RCC 7860 (cell line): Measurements from ENCODE around the gene NLRP7.
"Not testable (repeated sequence)": the region's sequence is repeated elsewhere in the genome, so short reads cannot be mapped to it uniquely, and the experiment has no call there.

Experiments
- DNase-seq: peaks from one replicate; pipeline ENCODE4 v3.0.0-alpha.2; 2015; ENCODE audit warnings: low spot score
- FAIRE-seq: peaks from 2 replicates; lab custom pipeline; 2012; peaks lifted over from hg19 to GRCh38; lab: Jason Lieb, UNC

The NLRP7 gene

DNA sequence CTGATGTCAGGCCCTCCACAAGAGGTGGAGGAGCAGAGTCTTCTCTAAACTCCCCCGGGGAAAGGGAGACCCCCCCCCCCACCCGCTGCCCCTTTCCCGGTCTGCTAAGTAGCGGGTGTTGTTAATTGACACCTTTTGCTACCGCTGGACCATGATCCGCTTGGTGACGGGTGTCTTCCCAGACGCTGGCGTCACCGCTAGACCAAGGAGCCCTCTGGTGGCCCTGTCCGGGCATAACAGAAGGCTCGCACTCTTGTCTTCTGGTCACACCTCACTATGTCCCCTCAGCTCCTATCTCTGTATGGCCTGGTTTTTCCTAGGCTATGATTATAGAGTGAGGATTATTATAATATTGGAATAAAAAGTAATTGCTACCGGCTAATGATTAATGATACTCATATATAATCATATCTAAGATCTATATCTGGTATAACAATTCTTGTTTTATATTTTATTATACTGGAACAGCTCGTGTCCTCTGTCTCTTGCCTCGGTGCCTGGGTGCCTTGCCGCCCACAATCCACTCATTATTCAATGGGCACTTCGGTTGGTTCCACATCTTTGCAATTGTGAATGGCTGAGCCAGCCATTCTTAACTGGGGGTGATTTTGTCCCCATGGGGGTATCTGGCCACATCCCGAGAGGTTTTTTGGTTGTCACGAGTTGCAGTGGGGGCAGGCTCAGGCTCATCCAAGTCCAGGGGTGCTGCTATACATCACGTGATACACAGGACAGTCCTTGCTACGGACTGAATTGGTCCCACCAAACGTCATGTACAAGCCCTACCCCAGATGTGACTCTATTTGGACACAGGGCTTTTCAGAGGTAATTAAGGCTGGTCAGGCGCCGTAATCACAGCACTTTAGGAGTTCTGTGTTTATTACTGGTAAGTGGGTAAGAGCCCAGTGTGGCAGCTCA is 27.4 kb downstream of the NLRP7 start:
- not testable (repeated sequence) for DNase-seq, FAIRE-seq

DNA sequence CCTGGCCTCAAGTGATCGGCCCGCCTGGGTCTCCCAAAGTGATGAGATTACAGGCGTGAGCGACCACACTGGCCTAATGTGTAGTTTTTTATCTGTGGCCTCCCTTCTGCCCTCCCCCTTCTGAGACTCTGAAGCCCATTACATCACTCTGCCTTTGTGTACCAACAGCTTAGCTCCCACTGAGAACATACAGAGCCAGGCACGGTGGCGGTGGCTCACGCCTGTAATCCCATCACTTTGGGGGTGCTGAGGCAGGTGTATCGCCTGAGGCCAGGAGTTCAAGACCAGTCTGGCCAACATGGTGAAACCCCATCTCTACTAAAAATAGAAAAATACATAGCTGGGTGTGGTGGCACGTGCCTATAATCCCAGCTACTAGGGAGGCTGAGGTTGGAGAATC is 28.8 kb downstream of the NLRP7 start:
- no peak for FAIRE-seq

DNA sequence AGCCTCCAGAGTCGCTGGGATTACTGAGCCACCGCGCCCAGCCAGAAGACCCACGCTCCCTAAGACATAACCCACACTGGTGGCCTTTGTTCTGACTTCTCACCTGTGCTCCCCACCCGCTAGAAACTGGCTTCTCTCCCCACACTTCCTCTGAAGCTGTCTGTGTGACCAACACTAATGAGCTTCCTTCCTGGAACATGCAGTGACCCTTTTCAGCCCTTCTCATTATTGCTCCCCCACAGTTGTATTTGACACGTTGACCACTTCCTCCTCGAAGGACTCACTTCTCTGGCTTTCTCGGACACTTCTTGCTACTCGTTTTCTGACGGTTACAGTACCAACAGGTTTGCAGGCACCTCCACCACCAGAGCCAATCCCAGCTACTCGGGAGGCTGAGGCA is 30.5 kb downstream of the NLRP7 start:
- no peak for FAIRE-seq
- no peak for DNase-seq

More for the DNA sequence above, 28.8 kb downstream of the NLRP7 start:
- no peak for DNase-seq

DNA sequence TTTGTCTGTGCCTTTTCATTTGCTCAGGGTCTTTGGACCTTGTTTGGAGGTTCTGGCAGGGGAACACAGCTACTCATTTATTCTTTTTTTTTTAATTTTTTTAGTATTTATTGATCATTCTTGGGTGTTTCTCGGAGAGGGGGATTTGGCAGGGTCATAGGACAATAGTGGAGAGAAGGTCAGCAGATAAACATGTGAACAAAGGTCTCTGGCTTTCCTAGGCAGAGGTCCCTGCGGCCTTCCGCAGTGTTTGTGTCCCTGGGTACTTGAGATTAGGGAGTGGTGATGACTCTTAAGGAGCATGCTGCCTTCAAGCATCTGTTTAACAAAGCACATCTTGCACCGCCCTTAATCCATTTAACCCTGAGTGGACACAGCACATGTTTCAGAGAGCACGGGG is 39.4 kb downstream of the NLRP7 start:
- not testable (repeated sequence) for DNase-seq, FAIRE-seq

DNA sequence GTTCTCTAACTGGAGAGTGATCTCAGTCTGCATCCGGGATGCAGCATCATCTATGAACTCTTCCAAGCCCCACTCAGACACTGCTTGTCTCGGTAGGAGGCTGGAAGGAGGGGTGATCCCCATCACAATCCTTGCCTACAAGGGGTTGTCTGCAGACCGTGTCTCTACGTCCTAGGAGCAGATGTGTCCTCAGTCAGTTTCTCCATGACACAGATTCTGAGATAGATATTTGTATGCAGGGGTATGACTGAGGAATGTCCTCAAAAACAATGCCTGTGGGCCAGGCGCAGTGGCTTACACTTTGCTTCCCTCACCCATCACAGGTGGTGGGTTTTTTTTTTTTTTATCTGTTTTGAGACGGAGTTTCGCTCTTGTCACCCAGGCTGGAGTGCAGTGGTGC is 40.5 kb downstream of the NLRP7 start:
- no peak for DNase-seq
- FAIRE-seq: no peak

DNA sequence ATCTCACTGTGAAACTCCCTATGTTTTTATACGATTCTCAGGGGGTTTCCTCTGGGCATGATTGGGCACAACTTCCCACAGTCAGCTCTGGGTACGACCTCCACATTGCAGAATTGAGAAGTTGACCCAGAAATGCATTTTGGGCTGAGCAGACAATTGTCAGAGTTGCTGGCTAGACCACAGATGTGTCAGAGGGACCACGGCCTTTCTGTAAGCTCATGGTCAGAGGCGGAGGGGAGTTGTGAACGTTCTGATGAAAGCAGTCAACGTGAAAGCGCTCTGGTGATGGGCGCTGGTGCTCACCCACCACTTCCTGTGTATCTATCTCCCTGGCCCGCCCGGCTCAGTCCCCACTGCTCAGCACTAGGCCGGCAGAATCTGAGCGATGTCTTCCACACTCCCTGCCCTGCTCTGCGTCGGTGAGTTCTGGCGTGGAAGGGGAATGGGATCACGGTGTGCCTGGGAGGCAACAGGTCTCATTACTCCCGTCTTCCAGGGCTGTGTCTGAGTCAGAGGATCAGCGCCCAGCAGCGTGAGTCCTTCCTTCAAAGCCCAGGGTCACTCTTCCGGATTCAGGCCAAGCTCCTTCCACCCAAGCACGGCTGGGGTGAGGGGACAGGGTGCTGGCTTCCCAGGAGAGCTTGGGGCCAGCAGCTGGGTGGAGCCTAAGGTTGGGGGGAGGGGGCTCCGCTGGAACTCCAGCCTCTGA is 41.4 kb downstream of the NLRP7 start, which contains the start of gene NCR1:
Gene NCR1, plus strand, starts transcription at position 346 of the 709 bp plus-strand sequence. Its CDS starts 40 bp downstream, at position 386.
- FAIRE-seq: no peak
- DNase-seq: no peak

DNA sequence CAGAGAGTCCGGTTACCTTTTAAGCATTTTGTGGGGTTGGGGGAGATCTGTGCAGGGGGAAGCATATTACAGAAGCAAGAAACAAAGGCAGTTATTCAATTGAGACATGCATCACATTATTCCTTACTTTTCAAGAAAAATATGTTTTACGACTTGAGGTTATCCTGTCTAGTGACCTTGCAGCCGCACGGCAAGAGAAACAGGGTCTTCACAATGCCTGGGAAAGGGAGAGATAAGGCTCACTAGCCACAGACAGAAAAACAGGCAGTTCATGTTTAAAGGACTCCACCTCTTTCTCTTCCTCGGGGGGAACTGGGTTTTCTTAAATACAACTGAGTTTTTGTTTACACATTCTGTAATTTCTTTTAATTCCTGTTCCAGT is 41.9 kb downstream of the NLRP7 start:
- FAIRE-seq (no peak), DNase-seq (no peak)

DNA sequence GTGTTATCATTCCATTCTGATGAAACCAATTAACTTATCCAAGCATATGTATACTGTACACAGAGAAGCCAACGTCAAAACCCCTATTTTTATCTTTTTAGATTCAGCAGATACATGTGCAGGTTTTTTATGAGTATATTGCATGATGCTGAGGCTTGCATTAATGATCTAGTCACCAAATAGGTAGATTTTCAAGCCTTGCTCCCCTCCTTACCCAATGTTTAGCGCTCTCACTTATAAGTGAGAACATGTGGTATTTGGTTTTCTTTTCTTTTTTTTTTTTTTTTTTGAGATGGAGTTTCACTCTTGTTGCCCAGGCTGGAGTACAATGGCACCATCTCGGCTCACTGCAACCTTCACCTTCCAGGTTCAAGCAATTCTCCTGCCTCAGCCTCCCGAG is 43.1 kb downstream of the NLRP7 start:
- DNase-seq, FAIRE-seq: not testable (repeated sequence)

DNA sequence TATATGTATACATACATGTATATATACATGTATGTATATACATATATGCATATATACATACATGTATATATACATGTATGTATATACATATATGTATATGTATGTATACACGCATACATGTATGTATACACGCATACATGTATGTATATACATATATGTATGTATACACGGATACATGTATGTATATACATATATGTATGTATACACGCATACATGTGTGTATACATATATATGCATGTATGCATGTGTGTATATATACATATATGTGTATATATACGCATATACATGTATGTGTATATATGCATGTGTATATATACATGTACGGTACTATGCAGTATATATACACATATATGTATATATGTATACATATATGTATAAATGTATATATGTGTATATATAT is 44.0 kb downstream of the NLRP7 start:
- no peak for DNase-seq
- no peak for FAIRE-seq

DNA sequence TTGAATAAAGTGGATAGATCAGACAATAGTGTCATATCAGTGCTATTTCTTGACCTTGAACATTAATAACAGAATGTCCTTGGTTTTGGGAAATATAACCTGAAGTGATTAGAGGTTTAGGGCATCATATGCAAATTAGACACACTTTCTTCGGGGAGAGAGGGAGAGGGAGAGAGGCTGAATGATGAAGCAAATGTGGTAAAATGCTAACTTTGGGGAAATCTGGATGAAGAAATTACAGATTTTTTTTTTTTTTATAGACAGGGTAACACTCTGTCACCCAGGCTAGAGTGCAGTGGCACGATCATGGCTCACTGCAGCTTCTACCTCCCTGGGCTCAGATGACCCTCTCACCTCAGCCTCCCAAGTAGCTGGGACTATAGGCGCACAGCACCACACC is 45.3 kb downstream of the NLRP7 start:
- DNase-seq (no peak), FAIRE-seq (no peak)

DNA sequence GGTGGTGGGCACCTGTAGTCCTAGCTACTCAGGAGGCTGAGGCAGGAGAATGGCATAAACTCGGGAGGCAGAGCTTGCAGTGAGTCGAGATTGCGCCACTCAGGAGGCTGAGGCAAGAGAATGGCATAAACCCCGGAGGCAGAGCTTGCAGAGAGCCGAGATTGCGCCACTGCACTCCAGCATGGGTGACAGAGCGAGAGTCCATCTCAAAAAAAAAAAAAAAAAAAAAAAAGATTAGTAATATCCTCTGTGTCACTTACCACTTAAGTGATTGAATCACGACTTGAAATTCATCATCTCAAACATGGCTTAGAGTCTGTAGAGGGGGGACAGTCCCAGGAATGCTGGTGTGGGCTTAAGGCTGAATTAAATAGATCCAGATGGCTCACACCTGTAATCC is 46.2 kb downstream of the NLRP7 start:
- DNase-seq, FAIRE-seq: not testable (repeated sequence)

DNA sequence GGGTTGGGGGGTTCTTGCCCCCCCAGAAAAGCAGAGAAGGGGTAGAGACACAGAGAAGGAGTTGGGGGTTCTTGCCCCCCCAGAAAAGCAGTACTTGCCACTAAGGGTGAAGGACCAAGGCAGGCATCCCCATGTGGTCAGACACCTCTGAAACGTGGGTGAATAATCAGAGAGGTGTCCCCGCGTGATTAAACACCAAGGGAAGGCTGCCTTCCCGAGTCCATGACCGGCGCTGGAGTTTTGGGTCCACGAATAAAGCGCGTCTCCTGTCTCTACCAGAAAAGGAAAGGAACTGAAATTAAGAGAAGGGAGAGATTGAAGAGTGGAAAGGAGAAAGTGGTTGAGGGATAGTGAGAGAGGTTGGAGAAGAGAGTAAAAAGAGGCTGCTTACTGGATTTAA is 47.7 kb downstream of the NLRP7 start:
- not testable (repeated sequence) for FAIRE-seq, DNase-seq

DNA sequence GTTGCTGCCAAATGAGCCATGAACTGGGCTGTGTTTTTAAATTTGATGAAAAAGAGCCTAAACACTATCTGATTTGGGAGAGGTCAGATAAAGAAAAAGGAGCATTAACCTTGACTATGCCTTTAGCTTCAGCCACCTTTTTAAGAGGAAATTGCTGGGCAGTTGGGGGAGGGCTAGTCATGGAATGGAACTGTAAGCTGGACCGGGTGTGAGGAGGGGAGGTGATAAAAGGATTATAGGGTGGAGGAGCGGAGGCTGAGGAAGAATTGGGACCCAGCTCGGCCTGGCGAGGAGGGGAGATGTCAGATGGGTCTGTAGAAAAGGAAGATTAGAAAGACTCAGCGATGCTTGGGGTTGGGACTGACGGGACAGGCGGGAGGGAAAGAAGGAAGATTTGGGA is 48.6 kb downstream of the NLRP7 start:
- not testable (repeated sequence) for FAIRE-seq, DNase-seq

DNA sequence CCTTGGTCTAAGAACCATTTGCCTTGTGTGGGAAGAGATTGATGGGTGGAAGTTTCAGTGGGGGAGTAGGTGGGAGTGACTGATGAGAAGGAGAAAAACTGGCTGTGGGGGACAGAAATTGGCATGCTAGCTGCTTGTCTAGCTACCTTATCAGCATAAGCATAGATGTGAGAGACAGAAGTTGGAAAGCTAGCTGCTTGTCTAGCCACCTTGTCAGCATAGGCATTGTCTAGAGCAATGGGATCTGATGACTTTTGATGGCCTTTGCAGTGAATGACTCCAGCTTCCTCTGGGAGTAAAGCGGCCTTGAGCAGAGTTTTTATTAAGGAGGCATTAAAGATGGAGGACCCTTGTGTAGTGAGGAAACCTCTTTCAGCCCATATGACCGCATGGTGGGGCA is 51.3 kb downstream of the NLRP7 start:
- FAIRE-seq (no peak), DNase-seq (no peak)

DNA sequence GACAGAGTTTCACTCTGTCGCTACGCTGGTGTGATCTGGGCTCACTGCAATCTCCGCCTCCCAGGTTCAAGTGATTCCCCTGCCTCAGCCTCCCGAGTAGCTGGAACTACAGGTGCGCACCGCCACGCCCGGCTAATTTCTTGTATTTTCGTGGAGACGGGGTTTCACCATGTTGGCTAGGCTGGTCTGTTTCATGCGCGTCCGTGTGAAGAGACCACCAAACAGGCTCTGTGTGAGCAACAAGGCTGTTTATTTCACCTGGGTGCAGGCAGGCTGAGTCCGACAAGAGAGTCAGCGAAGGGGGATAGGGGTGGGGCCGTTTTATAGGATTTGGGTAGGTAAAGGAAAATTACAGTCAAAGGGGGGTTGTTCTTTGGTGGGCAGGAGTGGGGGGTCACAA is 53.2 kb downstream of the NLRP7 start:
- FAIRE-seq, DNase-seq: not testable (repeated sequence)

DNA sequence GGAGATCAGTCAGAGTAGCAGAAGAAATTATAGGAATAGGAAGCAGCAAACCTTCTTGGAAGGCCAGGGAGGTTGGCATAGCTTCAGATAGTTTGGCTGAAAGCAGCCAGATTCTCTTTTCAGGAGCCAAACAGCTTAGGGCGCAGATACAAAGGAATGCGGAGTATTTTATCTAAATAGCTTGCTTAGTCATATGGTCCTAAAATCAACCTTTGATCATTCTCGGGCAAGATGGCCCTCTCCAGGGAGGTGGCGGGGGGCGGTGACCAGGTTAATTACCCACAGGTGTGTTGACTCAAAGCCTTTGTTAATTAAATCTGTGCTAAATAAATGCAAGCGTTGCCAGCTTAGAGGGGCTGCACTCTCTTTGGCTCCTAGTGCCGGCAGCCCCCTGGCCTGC is 53.9 kb downstream of the NLRP7 start:
- no peak for FAIRE-seq
- no peak for DNase-seq

DNA sequence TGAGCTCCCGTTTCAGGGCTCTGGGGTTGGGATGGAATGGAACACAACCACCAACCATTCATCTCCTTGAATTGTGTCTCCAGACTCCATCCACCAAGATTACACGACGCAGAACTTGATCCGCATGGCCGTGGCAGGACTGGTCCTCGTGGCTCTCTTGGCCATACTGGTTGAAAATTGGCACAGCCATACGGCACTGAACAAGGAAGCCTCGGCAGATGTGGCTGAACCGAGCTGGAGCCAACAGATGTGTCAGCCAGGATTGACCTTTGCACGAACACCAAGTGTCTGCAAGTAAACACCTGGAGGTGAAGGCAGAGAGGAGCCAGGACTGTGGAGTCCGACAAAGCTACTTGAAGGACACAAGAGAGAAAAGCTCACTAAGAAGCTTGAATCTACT is 57.8 kb downstream of the NLRP7 start:
- DNase-seq (no peak), FAIRE-seq (no peak)

DNA sequence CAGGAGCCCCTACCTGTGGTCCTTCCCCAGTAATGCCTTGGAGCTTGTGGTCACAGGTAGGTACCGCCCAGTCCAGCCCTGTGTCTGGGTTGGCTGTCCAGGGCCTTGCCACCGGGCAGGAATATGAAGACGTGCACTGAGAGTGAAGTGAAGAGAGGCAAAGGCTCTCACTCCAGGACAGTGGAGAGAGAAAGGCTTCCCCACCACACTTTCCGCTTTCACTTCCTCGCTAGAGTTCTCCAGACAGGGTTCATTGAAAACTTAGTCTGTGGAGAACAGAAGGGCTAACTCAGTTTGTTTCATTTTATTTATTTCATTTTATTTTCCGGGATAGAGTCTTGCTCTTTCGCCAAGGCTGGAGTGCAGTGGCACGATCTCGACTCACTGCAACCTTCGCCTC is 59.1 kb downstream of the NLRP7 start:
- FAIRE-seq (no peak), DNase-seq (no peak)

DNA sequence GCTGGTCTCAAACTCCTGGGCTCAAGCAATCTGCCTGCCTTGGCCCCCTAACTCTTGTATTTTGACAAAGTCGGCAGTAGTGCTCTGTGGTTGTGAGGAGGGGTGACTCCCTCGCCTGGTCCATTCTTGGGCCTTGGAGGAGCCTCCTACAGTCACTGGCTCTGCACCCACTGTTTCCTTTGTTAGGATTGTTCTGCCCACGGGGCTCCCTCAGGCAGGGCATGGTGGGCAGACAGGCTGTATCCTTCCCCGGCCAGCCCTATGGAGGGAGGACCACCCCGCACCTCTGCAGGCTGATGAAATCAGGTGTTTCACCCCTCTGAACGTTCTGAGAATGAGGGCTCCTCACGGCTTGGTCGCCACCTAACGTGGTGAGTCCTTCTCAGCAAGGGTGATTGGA is 64.1 kb downstream of the NLRP7 start:
- no peak for DNase-seq
- no peak for FAIRE-seq

DNA sequence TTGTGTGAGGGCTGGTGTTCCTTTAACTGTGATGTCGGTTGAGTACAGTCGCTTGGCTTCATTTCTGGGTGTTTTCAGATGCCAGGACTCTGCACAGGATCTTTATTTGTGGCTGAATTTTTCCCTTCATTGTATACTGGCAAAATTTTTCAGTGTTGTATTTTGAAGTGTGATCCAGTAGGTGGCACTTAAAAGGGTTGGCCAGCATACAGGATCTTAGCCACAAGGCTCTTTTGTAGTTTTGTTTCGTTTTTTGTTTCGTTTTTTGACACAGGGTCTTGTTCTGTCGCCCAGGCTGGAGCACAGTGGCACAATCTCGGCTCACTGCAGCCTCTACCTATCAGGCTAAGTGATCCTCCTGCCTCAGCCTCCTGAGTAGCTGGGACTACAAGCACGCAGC is 64.6 kb downstream of the NLRP7 start:
- no peak for DNase-seq
- no peak for FAIRE-seq

DNA sequence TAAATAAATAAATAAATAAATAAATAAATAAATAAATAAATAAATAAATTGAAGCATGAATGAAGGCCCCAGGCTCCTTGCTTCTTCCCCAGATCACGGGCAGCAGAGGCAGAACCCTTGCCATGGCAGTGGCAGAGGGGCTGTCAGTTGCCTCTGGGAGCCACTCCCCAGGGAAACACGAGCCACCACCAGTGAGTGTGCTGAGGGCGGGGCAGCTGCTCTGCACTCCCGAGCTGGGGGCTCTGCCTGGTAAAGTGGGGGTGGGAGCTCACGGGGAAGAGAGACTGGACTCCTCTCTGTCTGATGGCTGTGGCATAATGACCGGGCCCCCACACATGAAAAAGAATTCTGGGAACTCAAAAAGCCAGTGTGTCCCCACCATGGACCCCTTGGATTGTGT is 65.4 kb downstream of the NLRP7 start:
- FAIRE-seq (no peak), DNase-seq (no peak)

DNA sequence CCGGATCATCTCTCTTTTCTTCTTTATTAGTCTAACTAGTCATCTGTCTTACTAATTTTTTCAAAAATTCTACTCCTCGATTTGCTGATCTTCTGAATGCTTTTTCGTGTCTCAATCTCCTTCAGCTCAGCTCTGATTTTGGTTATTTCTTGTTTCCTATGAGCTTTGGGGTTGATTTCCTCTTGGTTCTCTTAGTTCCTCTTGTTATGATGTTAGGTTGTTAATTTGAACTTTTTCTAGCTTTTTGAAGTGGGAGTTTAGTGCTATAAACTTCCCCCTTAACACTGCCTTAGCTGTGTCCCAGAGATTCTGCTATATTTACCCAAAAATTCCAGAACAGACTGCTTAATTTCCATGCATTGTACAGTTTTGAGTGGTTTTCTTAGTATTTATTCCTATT is 69.9 kb downstream of the NLRP7 start:
- no peak for FAIRE-seq
- no peak for DNase-seq
